GM12878 (cell line): ENCODE results near the gene LDHA. TPM values are rescaled to one million over a fixed set of nuclear protein-coding genes. Genes with fewer than 3 reads are reported as not detected.
A peak's percentile ranks its signal among the peaks of the same experiment; 100 is the strongest.

Experiments used
- ATAC-seq: fragments of 200-7000 bp; cut with Tn5 transposase; 3 replicates; pipeline ENCODE4 v1.9.1; 2020; ENCODE audit warnings: mild to moderate bottlenecking, moderate library complexity
- BruUV-seq: library from RNA; stranded (reverse); fragments of 400-500 nt; replicated peaks from 2 replicates; lab custom pipeline; 2021; lab: Mats Ljungman, UMichigan
- CTCF ChIA-PET: fragments of 300-600 bp; sonication (Branson Sonifier 250); formaldehyde crosslinking; extraction: SDS; loops from one replicate; lab custom pipeline; 2021; ENCODE audit warnings: inconsistent platforms; lab: Yijun Ruan, JAX
- POLR2A ChIA-PET: fragments of 350-600 bp; formaldehyde crosslinking; extraction: SDS; loops from one replicate; lab custom pipeline; 2021; ENCODE audit warnings: inconsistent platforms; lab: Charles Lee
- RAD21 ChIA-PET: fragments of 300-600 bp; sonication (Branson Sonifier 250); formaldehyde crosslinking; loops from one replicate; lab custom pipeline; 2023; ENCODE audit warnings: antibody characterized with exemption; ENCODE audit not compliant: unreplicated experiment; lab: Charles Lee
- SMC1A ChIA-PET: fragments of 300-600 bp; sonication (Branson Sonifier 250); formaldehyde crosslinking; loops from one replicate; lab custom pipeline; 2023; ENCODE audit not compliant: unreplicated experiment, uncharacterized antibody; lab: Charles Lee
- DNase-seq: peaks from one replicate; pipeline ENCODE4 v3.0.0-alpha.2; 2011; ENCODE audit warnings: low read depth, low spot score
- FAIRE-seq: peaks from 3 replicates; lab custom pipeline; 2011; peaks lifted over from hg19 to GRCh38; lab: Jason Lieb, UNC
- H2AFZ ChIP-seq: 2 replicates; pipeline ENCODE4 v1.6.0; 2011; ENCODE audit warnings: low read depth, low read length, control low read depth; ENCODE audit not compliant: control insufficient read depth
- H3K27ac ChIP-seq: 2 replicates; pipeline ENCODE4 v1.5.1; 2011; ENCODE audit warnings: control low read depth; ENCODE audit not compliant: control insufficient read depth, insufficient read depth
- H3K27me3 ChIP-seq, 2 experiments: replicated peaks in 1 of 2; 2 replicates each; pipeline versions ENCODE4 v1.6.0 to v1.6.1; 2011; ENCODE audit warnings: low read length in 1 of 2; ENCODE audit not compliant: control insufficient read depth in 2 of 2, insufficient read depth in 2 of 2
- H3K36me3 ChIP-seq, 2 experiments: 2 replicates each; pipeline ENCODE4 v1.5.1; 2011; ENCODE audit warnings: low read length in 1 of 2; ENCODE audit not compliant: control insufficient read depth in 2 of 2, insufficient read depth in 2 of 2
- H3K4me1 ChIP-seq: 2 replicates; pipeline ENCODE4 v1.6.1; 2011; ENCODE audit warnings: mild to moderate bottlenecking, low read length, moderate library complexity, mixed read lengths; ENCODE audit not compliant: control insufficient read depth, insufficient read depth
- H3K4me2 ChIP-seq: 2 replicates; pipeline ENCODE4 v1.6.0; 2011; ENCODE audit warnings: control low read depth; ENCODE audit not compliant: control insufficient read depth, insufficient read depth
- H3K4me3 ChIP-seq: fragments of 200-600 bp; sonication (generic); 2 replicates; pipeline ENCODE4 v1.5.1; 2016
- H3K79me2 ChIP-seq: 2 replicates; pipeline ENCODE4 v1.6.0; 2011; ENCODE audit warnings: low read length; ENCODE audit not compliant: control insufficient read depth, insufficient read depth
- H3K9ac ChIP-seq: 2 replicates; pipeline ENCODE4 v1.8.0; 2011; ENCODE audit warnings: low read length, control low read depth, mixed read lengths; ENCODE audit not compliant: control insufficient read depth, insufficient read depth
- H3K9me3 ChIP-seq: replicated peaks from 3 replicates; pipeline ENCODE4 v1.5.1; 2011; ENCODE audit warnings: mild to moderate bottlenecking, low read length; ENCODE audit not compliant: control insufficient read depth, insufficient read depth
- H4K20me1 ChIP-seq: 2 replicates; pipeline ENCODE4 v1.6.0; 2011; ENCODE audit not compliant: control insufficient read depth, insufficient read depth
- BHLHE40 ChIP-seq, 2 experiments: fragments of 450-650 bp in 1 of 2; IDR thresholded peaks; 2 replicates each; pipeline ENCODE4 v1.6.1; 2011 to 2017; ENCODE audit warnings: low read depth in 2 of 2, borderline replicate concordance in 1 of 2, improper control_type of control experiment in 1 of 2, low read length in 1 of 2, mild to moderate bottlenecking in 1 of 2
- CBX5 ChIP-seq: sonication (generic); IDR thresholded peaks from 2 replicates; pipeline ENCODE4 v1.6.1; 2016; ENCODE audit warnings: low read depth, moderate library complexity, mild to moderate bottlenecking, inconsistent platforms
- IKZF2 ChIP-seq, 2 experiments: fragments of 450-650 bp; IDR thresholded peaks; 2 replicates each; pipeline ENCODE4 v1.6.1; 2017; ENCODE audit warnings: mild to moderate bottlenecking in 2 of 2, moderate library complexity in 2 of 2
- MTA3 ChIP-seq: IDR thresholded peaks from 2 replicates; pipeline ENCODE4 v1.6.1; 2012; ENCODE audit warnings: low read length, inconsistent platforms, borderline replicate concordance
- PML ChIP-seq: IDR thresholded peaks from 2 replicates; pipeline ENCODE4 v1.6.1; 2012; ENCODE audit warnings: low read length, inconsistent platforms
- POLR2A ChIP-seq: IDR thresholded peaks from 2 replicates; pipeline ENCODE4 v1.6.1; 2011; ENCODE audit warnings: low read depth, mild to moderate bottlenecking, low read length
- POLR2AphosphoS5 ChIP-seq: IDR thresholded peaks from 2 replicates; pipeline ENCODE4 v1.6.1; 2011; ENCODE audit warnings: mild to moderate bottlenecking, low read length, inconsistent platforms
- SP1 ChIP-seq: IDR thresholded peaks from one replicate; pipeline ENCODE4 v1.6.1; 2011; ENCODE audit warnings: low read depth, low read length
- ZNF592 ChIP-seq: fragments of 450-650 bp; IDR thresholded peaks from 2 replicates; pipeline ENCODE4 v1.6.1; 2017; ENCODE audit warnings: mild to moderate bottlenecking, moderate library complexity
- WGBS: methylation state at CpG from one replicate; pipeline ENCODE4 v1.1.6; 2016; ENCODE audit warnings: low lambda C conversion rate; ENCODE audit not compliant: insufficient replicate concordance, insufficient coverage; ENCODE audit errors: missing lambda C conversion rate; 5-methylcytosine and 5-hydroxymethylcytosine counted together
- in situ Hi-C: fragments of 300-500 bp; cut with MboI; formaldehyde crosslinking; loops from 9 replicates; pipeline ENCODE4 v1.14.3; 2018; ENCODE audit warnings: mixed read lengths
- intact Hi-C: fragments of 100-400 bp; cut with micrococcal nuclease; formaldehyde crosslinking; loops from one replicate; pipeline ENCODE4 v1.14.2; 2022; ENCODE audit not compliant: unreplicated experiment
- polyA plus RNA-seq, 11 experiments: library from polyadenylated mRNA; depleted of rRNA in 4 of 11; unstranded in 6 of 11; stranded (reverse) in 5 of 11; fragments of >200 nt; fragmentation: Nextera tagmentation in 4 of 11; fragmentation: Illumina TruSeq in 1 of 11; extraction: Ambion mirVana in 4 of 11; extraction: Trizol in 1 of 11; gene quantifications; 1 replicate in 1 of 11; 2 replicates in 10 of 11; pipeline versions ENCODE4 v1.2.1 to v1.2.3, GENCODE V29; 2011 to 2016; ENCODE audit warnings: inconsistent platforms in 2 of 11, missing spikeins in 2 of 11, low read depth in 1 of 11
- total RNA-seq, 4 experiments: library from RNA; depleted of rRNA in 3 of 4; stranded (reverse); fragments of >200 nt in 3 of 4; fragmentation: Illumina TruSeq in 1 of 4; extraction: Trizol in 1 of 4; gene quantifications; 2 replicates each; pipeline versions ENCODE4 v1.2.1 to v1.2.3, GENCODE V29; 2013 to 2021
- TF ChIP-seq, protein P1 (sequence below): fragments of 450-650 bp; conservative IDR thresholded peaks from 2 replicates; pipeline ENCODE4 v1.6.1; 2017; ENCODE audit warnings: mild to moderate bottlenecking, moderate library complexity
- TF ChIP-seq, protein P2 (sequence below): fragments of 450-650 bp; IDR thresholded peaks from 2 replicates; pipeline ENCODE4 v1.6.1; 2017; ENCODE audit warnings: mild to moderate bottlenecking, moderate library complexity

Gene LDHA
- total and polyA plus RNA-seq, 10 of the 15 experiments (the other 5 are each of a cell fraction or from before 2014, with no cell fraction given), result 773 to 2,300 (median 1,367) TPM

DNA sequence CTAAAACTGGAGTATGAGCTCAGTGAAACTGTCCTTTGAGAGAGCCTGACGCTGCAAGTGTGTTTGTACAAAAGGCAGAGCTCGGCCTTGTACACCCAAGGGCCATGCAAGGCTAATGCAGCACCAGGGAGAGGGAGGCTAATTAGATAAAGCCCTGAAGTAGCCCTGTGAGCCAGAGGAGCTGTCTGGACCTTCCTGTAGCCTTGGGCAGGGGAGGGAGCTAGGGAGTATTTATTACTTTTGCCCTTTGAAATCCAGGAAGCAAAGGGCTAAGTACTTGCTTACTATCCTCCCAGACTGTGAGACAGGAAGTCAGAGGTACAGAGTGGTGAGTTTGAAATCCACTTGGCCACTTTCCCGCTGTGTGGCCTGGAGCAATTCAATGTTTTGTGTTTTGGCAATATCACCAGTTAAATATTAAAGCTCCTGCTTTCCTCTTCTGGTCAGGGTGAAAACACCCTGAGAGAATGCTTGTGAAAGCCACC lies 10.2 kb upstream of the LDHA start:
- peak overlapping the region; percentile 85 for H3K4me2 ChIP-seq
- POLR2A ChIA-PET, result interaction anchor here (0.6 to 6.0 kb wide), 7 partner anchors 11 to 143 kb away, joined by 3 to 95 read pairs (median 4); partner anchors contain the start of gene LDHA
- TF ChIP-seq PML (peak; percentile 76; the same call in 1 of the 2 replicates), POLR2AphosphoS5 (0 out of 2 replicates have a peak, but pooled peaks have one; percentile 42), BHLHE40 (IDR thresholded peaks at IDR 0.05; ENCODE audit: borderline replicate concordance in 1 of 2, low read depth in 2 of 2, low read length in 1 of 2) (no peak; a peak in 1 of 4 replicates), IKZF2 (IDR thresholded peaks at IDR 0.05) (peak in 1 of 2 experiments; percentile 13; a peak in 1 of 4 replicates), SP1 (no peak), ZNF592 (0 out of 2 replicates have a peak, but pooled peaks have one; percentile 1), CBX5 (0 out of 2 replicates have a peak, but pooled peaks have one; percentile 2), MTA3 (peak; percentile 68; the same call in 1 of the 2 replicates), POLR2A (peak; percentile 42; the same call in 1 of the 2 replicates)
- TF ChIP-seq, protein P1, sequence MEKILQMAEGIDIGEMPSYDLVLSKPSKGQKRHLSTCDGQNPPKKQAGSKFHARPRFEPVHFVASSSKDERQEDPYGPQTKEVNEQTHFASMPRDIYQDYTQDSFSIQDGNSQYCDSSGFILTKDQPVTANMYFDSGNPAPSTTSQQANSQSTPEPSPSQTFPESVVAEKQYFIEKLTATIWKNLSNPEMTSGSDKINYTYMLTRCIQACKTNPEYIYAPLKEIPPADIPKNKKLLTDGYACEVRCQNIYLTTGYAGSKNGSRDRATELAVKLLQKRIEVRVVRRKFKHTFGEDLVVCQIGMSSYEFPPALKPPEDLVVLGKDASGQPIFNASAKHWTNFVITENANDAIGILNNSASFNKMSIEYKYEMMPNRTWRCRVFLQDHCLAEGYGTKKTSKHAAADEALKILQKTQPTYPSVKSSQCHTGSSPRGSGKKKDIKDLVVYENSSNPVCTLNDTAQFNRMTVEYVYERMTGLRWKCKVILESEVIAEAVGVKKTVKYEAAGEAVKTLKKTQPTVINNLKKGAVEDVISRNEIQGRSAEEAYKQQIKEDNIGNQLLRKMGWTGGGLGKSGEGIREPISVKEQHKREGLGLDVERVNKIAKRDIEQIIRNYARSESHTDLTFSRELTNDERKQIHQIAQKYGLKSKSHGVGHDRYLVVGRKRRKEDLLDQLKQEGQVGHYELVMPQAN, result no peak
- TF ChIP-seq, protein P2, sequence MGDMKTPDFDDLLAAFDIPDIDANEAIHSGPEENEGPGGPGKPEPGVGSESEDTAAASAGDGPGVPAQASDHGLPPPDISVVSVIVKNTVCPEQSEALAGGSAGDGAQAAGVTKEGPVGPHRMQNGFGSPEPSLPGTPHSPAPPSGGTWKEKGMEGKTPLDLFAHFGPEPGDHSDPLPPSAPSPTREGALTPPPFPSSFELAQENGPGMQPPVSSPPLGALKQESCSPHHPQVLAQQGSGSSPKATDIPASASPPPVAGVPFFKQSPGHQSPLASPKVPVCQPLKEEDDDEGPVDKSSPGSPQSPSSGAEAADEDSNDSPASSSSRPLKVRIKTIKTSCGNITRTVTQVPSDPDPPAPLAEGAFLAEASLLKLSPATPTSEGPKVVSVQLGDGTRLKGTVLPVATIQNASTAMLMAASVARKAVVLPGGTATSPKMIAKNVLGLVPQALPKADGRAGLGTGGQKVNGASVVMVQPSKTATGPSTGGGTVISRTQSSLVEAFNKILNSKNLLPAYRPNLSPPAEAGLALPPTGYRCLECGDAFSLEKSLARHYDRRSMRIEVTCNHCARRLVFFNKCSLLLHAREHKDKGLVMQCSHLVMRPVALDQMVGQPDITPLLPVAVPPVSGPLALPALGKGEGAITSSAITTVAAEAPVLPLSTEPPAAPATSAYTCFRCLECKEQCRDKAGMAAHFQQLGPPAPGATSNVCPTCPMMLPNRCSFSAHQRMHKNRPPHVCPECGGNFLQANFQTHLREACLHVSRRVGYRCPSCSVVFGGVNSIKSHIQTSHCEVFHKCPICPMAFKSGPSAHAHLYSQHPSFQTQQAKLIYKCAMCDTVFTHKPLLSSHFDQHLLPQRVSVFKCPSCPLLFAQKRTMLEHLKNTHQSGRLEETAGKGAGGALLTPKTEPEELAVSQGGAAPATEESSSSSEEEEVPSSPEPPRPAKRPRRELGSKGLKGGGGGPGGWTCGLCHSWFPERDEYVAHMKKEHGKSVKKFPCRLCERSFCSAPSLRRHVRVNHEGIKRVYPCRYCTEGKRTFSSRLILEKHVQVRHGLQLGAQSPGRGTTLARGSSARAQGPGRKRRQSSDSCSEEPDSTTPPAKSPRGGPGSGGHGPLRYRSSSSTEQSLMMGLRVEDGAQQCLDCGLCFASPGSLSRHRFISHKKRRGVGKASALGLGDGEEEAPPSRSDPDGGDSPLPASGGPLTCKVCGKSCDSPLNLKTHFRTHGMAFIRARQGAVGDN, result peak; percentile 13; the same call in 1 of the 2 replicates

More for the DNA sequence above, 10.2 kb upstream of the LDHA start:
- CTCF ChIA-PET, result interaction anchor here (0.8 to 2.6 kb wide), 10 partner anchors 10 to 141 kb away, joined by 3 to 14 read pairs (median 4); partner anchors contain the start of genes HPS5 and LDHA
- Histone ChIP-seq H3K27ac (peak overlapping the region; percentile 98), H3K9ac (peak overlapping the region; percentile 83), H3K4me3 (peak overlapping the region; percentile 22; the same call in 1 of the 2 replicates), H3K9me3 (no peaks in the 10 kb centered on the region), H3K27me3 (no peaks in the 10 kb centered on the region), H3K79me2 (no peaks in the 10 kb centered on the region), H3K4me1 (peaks cover 22% of the 10 kb centered on the region), H2AFZ (peak overlapping the region; percentile 96), H3K36me3 (no peaks in the 10 kb centered on the region), H4K20me1 (no peaks in the 10 kb centered on the region)
- peak; percentile 83 for ATAC-seq
- DNase-seq, result peak; percentile 51
- SMC1A ChIA-PET, result interaction anchor here (0.6 to 4.3 kb wide), 20 partner anchors 10 to 382 kb away, joined by 3 to 83 read pairs (median 3); partner anchors contain the start of genes GTF2H1, HPS5, LDHA and TSG101
- BruUV-seq, result TSS peak; percentile 81
- in situ Hi-C loops (no loop called here), intact Hi-C loops (loop anchor here (1.0 kb wide), 1 partner anchor 10 kb away; the partner anchor contains the start of gene LDHA)
- 22% methylated on average over 3 of the region's 3 CpGs for WGBS
- FAIRE-seq, result peak; percentile 72
- RAD21 ChIA-PET, result interaction anchor here (0.5 to 2.8 kb wide), 10 partner anchors 9 to 140 kb away, joined by 3 to 35 read pairs (median 4); partner anchors contain the start of genes GTF2H1, HPS5 and LDHA
